Cardiac muscle cell (in vitro differentiated cells and primary cell): ENCODE results near the gene NRF1. TPM values are rescaled to one million over a fixed set of nuclear protein-coding genes. Genes with fewer than 3 reads are reported as not detected.

Source experiments
- DNase-seq, 2 donors: peaks; one replicate each; pipeline versions ENCODE4 v3.0.0 to v3.0.0-alpha.2; 2010 to 2017; ENCODE audit warnings: low read depth in 1 of 2, low spot score in 1 of 2
- H3K27ac ChIP-seq: fragments of 200-600 bp; sonication (generic); 2 replicates; pipeline ENCODE4 v1.5.1; 2016
- H3K27me3 ChIP-seq: fragments of 200-600 bp; sonication (generic); 2 replicates; pipeline ENCODE4 v1.6.0; 2016; ENCODE audit warnings: control low read depth
- H3K36me3 ChIP-seq: fragments of 200-600 bp; sonication (generic); 2 replicates; pipeline ENCODE4 v1.5.1; 2016; ENCODE audit warnings: control low read depth
- H3K4me1 ChIP-seq: fragments of 200-600 bp; sonication (generic); 2 replicates; pipeline ENCODE4 v1.8.1; 2017; ENCODE audit warnings: low read depth, mild to moderate bottlenecking, mixed run types
- H3K4me3 ChIP-seq: fragments of 200-600 bp; sonication (generic); 2 replicates; pipeline ENCODE4 v1.5.1; 2016; ENCODE audit warnings: mild to moderate bottlenecking
- H3K9me3 ChIP-seq: fragments of 200-600 bp; sonication (generic); 2 replicates; pipeline ENCODE4 v1.5.1; 2017; ENCODE audit warnings: low read depth, mild to moderate bottlenecking, control low read depth
- CTCF ChIP-seq: IDR thresholded peaks from 2 replicates; pipeline ENCODE4 v1.5.1; 2012; ENCODE audit warnings: low read depth, mild to moderate bottlenecking, low read length
- polyA plus RNA-seq: library from polyadenylated mRNA; unstranded; fragments of >200 nt; fragmentation: Nextera tagmentation; extraction: Ambion mirVana; gene quantifications from 2 replicates; pipeline ENCODE4 v1.2.1, GENCODE V29; 2016
- total RNA-seq: library from RNA; depleted of rRNA; stranded (reverse); fragments of >200 nt; gene quantifications from 2 replicates; pipeline ENCODE4 v1.2.3, GENCODE V29; 2016

The NRF1 gene
- total and polyA plus RNA-seq, 2 experiments from 2014 or later, result 9.3 to 12.3 TPM

GRCh38 chr7:129617178-129617577, 5.7 kb downstream of the NRF1 start:
- Histone ChIP-seq H3K4me1 (peaks cover 7% of the 10 kb centered on the region), H3K4me3 (no peak overlapping the region), H3K36me3 (no peaks in the 10 kb centered on the region), H3K27me3 (no peaks in the 10 kb centered on the region), H3K9me3 (no peaks in the 10 kb centered on the region), H3K27ac (no peak overlapping the region)
- DNase-seq, result no peak
- TF ChIP-seq CTCF, result no peak

GRCh38 chr7:129617652-129618051, 6.1 kb downstream of the NRF1 start:
- Histone ChIP-seq H3K4me3 (no peak overlapping the region), H3K9me3 (no peaks in the 10 kb centered on the region), H3K27me3 (no peaks in the 10 kb centered on the region), H3K27ac (no peak overlapping the region), H3K36me3 (no peaks in the 10 kb centered on the region), H3K4me1 (peaks cover 7% of the 10 kb centered on the region)
- TF ChIP-seq CTCF, result no peak
- DNase-seq, result no peak

- Histone ChIP-seq H3K4me1 (no peaks in the 10 kb centered on the region), H3K4me3 (no peak overlapping the region), H3K27me3 (no peaks in the 10 kb centered on the region), H3K36me3 (no peaks in the 10 kb centered on the region), H3K9me3 (no peaks in the 10 kb centered on the region), H3K27ac (no peak overlapping the region)
- TF ChIP-seq CTCF, result no peak
- DNase-seq, result no peak
These were observed 15.4 kb downstream of the NRF1 start for GRCh38 chr7:129626896-129627295.

GRCh38 chr7:129630341-129630740, 18.8 kb downstream of the NRF1 start:
- no peaks in the 10 kb centered on the region for H3K27me3 ChIP-seq
- no peak overlapping the region for H3K4me3 ChIP-seq
- H3K4me1 ChIP-seq, result peaks cover 3% of the 10 kb centered on the region
- TF ChIP-seq CTCF, result no peak
- no peak for DNase-seq
- H3K9me3 ChIP-seq, result no peaks in the 10 kb centered on the region
- H3K27ac ChIP-seq, result no peak overlapping the region
- no peaks in the 10 kb centered on the region for H3K36me3 ChIP-seq

- no peak overlapping the region for H3K27ac ChIP-seq
- H3K4me1 ChIP-seq, result peaks cover 3% of the 10 kb centered on the region
- no peak for TF ChIP-seq CTCF
- H3K27me3 ChIP-seq, result no peaks in the 10 kb centered on the region
- DNase-seq, result no peak
- no peaks in the 10 kb centered on the region for H3K9me3 ChIP-seq
- H3K36me3 ChIP-seq, result no peaks in the 10 kb centered on the region
- H3K4me3 ChIP-seq, result no peak overlapping the region
These were observed 23.0 kb downstream of the NRF1 start for GRCh38 chr7:129634361-129635034.
